ENCODE results near the gene TUBA4A.
"Not testable (repeated sequence)": the region's sequence is repeated elsewhere in the genome, so short reads cannot be mapped to it uniquely, and the experiment has no call there.

TUBA4A gene

DNA sequence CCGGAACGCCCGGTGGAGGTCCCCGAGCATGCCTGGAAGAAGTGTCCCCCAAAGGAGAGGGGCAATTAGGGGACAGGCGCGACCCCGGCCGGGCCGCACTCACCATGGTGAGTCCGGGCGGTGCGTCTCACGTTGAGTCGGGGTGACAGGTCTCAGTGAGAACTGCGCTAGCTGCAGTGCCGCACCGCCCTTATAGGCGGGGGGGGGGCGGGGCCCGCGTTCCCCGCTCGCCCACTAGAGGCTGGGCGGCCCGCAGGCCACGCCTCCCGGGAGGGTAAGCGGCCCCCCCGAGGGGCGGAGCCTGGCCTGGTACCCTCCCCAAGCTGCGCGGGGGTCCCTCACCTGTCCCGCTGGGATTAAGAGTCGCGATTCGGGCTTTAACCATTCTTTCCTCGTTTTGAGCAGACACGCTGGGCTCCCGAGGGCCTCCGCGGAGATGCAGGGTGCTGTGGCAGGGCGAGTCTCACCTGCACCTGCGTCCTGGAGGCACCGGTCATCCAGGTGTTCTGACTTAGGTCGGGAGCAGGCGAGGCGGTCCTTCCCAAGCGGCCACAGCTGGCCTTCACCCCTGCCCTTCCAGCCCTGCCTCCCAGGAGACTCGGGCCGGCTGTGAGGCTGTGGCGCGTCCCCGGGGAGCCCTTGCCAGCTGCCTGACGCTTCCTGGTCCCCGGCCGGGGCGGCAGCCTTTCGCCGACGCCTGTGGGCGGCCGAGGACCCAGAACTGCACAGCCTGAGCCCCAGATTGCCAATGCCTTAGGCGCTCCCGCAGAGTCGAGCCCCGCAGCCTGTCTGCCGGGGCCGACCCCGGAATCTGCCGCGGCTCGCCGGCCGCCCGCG lies at the start of gene TUBA4A:
TUBA4A (minus strand) TSS at position 166 of the 837 bp plus-strand sequence; CDS start at position 106, 60 bp downstream.
- peak; percentile 71 to 73 for ATAC-seq

DNA sequence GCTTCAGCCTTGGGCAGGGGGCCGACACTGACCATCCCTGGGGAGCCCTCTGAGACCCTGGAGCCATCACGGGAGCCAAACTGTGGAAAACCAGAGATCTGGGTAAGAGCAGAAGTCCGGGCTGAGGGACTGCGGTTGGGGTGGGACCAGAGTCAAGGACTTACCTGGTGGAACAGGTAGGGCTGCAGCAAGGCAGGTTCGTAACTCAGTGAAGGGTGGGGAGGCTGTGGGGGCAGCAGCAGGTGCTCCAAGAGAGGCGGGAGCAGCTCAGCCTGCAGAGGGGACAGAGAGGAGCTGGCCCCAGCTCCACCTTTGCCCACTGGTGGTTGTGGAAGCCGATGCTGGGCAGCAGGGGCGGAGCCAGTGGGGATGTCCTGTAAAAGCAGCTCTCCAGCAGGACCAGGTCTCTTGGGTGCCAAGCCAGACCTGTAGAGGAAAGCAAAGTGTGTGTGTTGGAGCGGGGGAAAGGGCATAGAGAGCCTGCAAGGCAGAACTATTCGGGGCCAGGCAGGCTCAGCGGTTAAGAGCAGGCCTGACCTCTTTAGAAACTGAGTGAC lies 48.8 kb upstream of the TUBA4A start:
- ATAC-seq: no peak

DNA sequence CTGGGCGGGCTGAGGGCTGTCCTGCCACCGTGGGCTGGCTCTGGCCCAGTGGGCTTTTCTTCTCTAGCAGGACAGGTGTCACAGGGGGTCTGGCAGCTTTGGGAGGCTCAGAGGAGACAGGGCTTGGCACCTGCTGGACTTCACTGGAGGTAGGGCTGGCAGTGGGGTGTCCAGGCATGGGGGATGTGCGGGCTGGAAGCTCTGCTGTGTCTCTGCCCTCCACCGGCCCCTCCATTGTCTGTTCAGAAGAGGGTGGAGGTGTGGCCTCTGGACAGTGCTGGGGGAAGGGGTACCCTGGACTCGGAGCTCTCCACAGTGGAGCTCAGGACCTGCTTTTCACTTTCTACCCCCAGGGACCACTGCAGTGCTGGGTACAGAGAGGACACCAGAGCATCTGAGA lies 46.3 kb upstream of the TUBA4A start:
- no peak for ATAC-seq

DNA sequence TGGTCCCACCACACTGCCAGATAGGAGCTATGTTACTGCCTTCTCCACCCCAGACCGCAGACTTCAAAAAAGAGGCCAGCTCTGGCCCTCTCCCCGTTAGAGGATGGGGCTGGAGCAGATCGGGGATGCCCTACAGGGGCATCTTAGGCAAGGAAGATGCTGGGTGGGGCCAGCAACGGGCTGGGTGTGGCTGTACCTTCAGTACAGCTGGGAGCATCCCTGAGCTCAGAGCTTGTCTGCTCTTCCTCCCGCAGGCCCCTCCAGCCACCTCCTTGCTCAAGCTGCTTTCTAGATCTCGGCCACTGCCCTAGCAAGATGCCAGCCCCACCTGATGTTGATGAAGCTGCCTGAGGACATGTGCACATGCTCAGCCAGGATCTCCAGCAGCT lies 45.6 kb upstream of the TUBA4A start:
- ATAC-seq: no peak

DNA sequence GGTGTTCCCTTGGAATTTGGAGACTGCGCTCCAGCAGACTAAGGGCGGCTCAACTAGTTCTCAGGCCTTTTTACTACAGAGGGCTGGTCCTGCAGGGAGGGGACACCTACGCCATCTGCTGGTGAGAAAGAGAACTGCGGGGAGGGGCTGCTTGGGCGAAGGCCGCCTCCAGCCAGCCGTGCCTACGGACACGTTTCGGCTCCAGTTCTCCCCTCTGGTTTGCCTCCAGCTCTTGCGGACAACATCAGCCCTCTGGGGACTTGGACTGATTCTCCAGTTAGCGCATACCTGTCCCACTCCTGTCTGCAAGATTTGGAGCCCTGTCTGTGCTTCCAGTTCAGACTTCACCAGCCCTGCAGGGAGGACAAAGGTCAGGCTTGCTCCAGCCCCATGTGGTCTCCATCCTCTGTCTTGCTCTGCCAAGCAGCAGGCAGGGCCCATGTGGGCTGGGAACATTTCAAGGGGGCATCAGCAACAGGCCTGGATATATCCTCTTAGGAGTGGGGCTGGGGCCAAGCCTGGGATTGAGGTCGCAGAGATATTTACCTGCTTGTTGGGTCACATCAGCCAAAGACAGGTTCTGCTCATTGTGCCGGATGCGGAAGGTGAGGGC lies 45.1 kb upstream of the TUBA4A start:
- peak; percentile 54 to 57 for ATAC-seq

DNA sequence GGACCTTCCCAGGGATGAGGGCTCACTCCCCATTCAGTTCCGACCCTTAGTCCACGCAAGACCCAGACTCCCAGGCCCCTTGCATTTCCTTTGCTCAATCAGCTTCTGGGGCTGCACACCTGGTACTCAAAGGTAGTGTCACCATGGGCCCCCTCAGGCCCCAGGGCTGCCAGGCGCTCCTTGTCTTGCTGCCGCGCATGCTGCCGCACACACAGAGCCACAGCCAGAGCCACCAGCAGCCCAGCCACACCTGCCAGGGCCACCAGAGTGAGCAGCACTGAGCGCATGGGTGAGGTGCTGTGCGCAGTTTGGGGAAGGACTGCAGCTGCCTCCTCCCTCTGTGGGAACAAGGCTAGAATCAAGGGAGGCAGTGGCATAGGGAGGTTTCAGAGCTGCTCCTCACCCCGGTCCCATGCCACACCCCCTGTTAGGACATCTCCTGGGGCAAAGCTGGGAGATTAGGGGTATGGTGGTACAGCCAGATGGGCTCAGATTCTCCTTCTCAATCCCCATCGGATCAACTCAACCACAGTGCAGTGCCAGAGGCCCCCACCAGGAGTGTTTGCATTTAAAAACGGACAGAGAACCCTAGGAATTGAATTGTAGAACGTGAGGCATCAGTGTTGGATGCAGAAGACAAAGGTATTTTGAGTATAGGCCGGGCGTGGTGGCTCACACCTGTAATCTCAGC lies 44.2 kb upstream of the TUBA4A start:
- ATAC-seq: no peak

DNA sequence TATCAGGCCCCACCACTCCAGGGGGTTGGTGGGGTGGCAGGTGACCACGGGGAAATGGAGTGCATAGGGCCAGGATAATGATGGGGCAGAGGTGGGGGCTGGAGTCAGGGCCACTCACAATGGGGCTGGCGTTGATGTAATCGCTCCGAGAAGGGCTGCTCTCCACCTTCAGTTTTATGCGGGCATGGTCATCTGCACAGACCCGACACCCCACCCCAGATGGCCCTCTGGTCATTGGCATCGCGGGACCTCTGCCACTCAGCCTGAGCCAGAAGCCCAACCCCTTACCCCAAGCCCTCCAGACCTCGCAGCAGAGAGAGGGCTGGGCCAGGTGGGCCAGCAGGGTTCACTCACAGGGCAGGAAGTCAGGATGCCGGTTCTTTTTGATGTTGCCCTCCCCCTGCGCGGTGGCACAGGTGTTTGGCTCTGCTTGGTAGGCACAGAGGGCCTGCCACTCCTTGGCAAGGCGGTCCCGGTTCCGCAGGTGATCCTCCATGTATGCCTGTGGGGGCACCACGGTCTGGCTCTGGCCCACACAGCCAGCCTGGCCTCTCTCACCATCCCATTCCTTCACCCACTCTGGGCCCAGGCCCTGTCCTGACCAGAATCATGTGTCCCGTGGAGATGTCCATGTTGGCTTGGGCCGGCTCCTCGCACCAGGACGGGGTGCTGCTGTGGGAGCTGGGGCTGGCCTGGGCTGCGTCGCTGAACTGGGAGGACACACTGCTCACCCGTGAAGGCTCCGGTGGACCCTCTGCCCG lies 43.1 kb upstream of the TUBA4A start:
- ATAC-seq: no peak

DNA sequence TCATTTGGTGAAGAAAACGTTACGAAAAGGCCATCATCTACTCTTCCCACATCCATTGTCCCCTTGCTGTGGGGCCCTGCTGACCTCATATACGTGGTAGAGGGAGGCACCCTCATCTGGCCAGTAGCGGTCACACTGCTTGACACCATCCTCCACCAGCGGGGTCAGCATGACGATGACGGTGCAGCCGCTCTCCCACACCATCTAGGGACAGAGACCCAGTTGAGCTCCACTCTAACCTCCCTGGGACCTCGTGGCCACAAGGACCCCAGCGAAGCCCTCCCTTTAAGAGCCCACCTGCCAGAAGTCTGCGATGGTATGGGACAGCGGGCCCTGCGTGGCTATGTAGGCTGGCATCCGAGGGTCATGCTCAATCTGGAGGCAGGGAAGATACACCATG lies 42.4 kb upstream of the TUBA4A start:
- ATAC-seq: no peak

DNA sequence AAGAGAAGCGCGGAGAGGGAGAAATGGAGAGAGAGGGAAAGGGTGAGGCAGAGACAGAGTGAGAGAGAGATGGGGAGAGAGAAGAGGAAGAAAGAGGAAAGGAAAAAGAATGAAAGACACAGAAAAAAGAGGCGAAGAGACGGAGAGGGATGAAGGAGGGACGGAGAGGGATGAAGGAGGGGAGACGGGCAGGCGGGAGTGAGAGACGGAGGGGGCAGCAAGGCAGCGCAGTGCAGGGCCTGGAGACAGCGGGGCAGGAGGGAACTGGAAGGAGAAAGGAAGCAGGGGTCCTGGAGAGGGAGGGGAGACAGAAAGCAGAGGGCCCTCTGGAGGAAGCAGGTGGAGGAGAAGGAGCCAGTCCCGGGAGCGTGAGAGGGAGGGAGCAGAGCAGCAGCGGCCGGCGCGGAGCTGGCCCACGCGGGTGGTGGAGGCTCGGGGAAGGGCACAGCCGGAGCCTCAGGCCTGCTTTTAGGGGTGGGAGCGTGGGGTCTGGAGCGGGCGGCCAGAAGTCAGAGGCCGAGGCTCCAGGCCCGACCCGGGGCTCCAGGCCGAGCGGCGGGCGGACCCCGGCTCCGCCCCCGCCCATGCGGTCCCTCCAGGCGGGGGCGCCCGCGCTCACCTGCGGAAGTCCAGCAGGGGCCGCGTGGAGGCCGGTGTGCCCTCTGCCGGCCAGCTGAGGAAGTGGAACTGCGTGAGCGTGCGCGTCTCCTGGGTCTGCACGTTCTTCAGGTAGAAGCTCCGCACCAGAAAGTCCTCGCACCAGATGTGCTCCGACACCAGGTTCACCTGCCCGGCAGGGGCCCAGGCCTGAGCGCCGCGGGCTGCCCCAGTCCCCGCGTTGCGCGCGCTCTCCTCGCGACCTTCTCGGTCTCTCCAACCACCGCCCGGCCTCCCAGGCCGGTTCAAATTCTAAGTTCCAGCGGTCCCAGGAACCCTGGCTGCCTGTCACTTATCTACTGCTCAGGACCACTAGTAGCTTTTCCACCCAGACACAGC lies 40.9 kb upstream of the TUBA4A start:
- peak; percentile 90 for ATAC-seq

DNA sequence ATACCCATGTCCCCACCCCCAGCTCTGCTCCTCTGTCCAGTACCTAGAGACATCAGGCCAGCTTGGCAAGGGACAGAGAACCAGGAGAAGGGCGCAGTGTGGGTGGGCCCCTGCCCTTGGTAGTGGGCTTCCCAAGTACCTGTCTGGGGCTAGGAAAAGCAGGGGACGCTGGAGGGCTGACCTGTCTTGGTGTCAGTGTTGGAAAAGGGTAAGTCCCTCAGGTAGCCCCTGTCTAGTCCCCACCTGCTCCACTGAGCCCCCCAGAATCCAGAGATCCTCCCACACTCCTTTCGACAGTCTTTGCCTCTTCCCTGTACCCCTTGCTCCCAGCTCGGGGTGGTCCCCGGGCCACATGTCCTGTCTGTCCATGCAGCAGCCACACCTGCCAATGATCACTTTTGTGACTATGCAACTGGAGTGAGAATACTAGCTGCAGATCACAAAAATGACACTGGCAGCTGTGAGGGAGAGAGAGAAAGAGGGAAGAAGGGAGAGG lies 40.1 kb upstream of the TUBA4A start:
- ATAC-seq: no peak

DNA sequence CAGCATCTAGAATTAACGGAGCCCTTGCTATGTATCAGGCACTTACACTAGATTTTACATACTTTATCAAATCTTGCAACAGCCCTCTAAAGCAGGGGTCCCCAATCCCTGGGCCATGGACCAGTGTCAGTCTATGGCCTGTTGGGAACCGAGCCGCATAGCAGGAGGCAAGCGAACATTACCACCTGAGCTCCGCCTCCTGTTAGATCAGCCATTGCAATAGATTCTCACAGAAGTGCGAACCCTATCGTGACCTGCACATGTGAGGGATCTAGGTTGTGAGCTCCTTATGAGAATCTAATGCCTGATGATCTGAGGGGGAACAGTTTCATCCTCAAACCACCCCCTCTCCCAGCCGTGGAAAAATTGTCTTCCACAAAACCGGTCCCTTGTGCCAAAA lies 38.9 kb upstream of the TUBA4A start:
- ATAC-seq: no peak

DNA sequence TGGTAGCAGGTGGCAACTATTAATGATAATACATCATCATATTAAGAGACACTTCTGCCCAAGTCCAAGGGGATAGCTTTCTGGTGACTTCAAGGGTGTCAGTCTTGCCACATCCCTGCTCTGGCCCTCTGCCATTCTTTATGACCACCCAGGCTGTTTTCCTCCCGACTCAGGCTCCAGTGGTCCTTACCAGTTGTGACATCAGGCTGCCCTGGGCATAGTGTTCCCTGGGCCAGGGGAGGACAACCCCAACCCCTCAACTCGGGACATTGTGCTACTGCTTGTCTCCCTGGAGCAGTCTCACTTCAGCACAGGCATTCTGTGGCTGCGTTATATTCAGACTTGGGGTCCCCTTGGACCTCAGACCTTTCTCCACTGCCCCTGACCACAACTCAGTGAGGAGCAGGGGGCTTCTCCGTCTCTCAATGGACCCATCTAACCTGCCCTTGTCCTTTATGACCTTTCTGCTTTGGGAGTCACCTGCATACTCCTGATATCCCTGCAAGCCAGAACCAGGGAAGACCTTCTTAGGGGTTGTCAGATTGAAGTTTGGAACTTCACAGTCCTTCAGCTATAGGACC lies 38.3 kb upstream of the TUBA4A start:
- no peak for ATAC-seq

DNA sequence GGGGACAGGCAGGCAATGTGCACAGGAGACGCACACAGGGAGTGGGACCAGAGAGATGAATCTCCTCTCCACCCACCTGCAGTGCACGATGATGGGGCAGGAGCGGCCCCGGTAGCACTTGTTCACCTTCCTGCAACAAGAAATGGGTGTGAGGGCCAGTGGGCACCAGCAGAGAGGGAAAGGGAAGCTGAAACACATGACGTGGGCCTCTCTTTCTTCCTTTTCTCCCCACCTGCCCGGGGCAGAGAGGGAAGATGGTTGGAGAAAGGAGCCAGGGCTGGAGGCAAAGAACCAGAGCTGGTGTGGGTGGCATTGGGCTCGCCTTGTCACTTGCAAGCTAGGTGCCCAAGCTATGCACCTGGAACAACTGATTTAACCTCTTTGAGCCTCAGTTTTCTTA lies 37.7 kb upstream of the TUBA4A start:
- no peak for ATAC-seq

DNA sequence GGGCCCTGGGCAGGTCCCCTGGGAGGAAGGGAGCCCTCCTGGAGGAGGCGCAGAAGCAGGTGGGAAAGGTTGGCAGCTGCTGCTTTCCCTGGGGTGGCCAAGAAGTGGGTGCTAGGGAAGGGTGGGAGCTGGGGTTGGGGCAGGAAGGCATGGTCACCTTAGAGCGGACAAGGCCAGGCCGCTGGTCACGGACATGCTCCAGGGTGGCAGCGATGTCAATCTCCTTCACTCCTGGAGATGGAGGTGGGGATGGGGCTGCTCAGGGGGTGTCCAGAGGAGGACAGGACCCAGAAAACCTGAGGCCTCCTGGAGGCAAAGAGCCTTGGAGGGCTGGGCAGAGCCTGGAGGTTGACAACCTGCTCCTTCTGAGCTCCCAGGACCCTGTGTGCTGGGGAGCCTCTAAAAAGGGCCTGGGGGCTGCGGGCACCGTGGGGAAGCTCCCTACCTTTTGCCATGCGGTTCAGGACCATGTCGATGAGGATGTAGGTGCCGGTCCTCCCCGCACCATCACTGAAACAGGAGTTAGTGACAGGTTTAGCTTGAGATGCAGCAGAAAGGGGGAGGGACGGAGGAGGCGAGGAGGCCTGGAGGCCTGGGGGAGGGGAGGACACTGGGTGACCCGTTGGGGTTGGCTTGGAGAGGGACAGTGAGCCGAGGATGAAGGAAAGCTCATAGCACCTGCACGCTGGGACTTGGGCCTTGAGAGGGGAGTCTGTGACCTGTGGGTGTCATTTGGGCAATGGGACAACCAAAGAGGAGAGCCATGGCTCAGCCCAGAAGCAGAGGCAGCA lies 36.9 kb upstream of the TUBA4A start:
- no peak for ATAC-seq

DNA sequence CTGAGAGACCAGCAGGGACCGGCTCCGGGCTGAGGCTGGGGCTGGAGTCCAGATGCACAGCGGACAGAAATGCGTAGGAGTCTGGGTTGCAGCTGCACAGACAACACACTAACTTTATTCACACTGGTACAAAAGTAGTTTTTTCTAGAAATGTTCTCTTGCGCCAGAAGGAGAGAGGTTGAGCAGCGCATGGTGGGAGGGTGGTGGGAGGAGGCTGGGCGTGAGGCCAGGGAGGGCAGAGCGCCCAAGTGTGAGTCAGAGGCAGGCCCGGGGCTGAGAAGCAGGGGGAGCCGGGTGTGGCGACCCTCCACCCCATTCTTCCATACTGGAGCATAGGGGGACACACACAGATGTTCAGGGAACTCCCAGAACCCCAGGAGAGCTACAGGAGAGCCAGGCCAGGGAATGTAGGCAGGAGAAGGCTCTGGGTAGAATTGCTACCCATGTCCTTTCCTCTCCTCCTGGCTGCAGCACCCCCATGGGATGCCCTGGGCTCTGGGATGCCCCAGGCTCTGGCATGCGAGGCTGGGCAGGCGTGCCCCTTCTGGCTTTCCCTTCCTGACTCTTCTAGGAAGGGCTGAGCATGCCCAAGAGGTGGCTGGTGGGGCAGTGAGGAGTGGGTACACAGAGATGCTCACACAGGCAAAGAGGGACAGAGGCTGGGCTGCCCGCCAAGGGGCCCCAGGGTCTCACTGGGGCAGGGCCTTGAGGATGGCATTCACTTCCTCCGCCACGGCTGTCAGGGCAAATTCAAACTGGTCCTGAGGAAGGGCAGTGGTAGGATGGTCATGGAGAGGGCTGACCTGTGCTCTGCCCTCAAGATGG lies 36.0 kb upstream of the TUBA4A start:
- ATAC-seq: no peak

DNA sequence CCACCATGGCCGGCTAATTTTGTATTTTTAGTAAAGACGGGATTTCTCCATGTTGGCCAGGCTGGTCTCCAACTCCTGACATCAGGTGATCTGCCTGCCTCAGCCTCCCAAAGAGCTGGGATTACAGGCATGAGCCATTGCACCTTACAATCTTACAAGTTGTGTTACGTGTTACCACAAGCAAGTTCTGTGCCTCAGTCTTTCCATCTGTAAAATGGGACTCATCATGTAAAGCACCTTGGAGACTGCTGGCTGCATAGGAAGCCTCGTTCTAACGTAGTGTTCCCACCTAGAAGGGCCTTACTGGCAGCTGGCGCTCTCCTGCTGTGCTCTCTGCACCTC lies 35.4 kb upstream of the TUBA4A start:
- no peak for ATAC-seq

DNA sequence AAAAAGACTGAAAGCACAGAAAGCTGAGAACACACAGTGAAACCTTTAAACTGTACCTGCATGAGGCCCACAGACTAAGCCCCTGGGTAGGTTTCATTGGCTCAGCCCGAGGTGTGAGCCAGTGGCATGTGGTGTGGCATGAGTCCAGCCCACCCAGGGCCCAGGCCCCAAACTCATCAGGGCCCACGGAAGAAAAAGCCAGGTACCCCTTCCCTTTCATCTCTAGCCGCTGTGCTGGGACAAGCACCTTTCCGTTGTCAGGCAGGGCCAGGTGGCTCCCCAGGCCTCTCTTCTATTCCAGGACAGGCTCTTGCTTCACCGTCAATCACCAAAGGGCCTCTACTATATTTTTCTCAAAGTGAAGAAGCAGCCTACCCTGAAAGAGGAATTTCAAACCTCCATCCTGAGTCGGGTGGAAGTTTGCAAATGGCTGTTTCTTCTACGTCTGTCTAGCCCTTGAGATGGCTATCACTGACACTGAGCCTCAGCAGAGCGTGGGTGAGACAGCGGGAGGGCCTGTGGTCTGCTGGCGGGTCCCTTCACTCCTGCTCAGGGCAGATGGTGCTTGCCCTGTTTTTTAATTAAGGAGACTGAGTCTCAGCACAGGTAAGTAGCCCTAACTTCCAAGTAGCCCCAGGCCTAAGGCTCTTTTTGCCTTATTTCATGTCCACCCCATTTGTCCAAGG lies 34.0 kb upstream of the TUBA4A start:
- no peak for ATAC-seq

DNA sequence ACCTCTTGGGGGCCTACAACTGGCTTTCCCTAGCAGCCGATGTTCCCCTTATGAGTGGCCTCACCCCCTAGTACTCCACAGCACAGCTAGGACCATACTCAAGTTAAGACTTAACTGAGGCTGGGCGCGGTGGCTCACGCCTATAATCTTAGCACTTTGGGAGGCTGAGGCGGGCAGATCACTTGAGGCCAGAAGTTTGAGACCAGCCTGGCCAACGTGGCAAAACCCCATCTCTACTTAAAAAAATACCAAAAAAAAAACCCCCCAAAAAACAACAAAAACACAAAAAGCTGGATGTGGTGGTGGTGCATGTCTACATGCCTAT lies 33.4 kb upstream of the TUBA4A start:
- not testable (repeated sequence) for ATAC-seq
